WI38 (cell line): ENCODE results near the gene PIPOX.

Experiments used
- H3K4me3 ChIP-seq: 2 replicates; pipeline ENCODE4 v1.5.1; 2011; ENCODE audit warnings: low read depth, mild to moderate bottlenecking, control low read depth, low read length
- TF ChIP-seq, protein P1 (sequence below): IDR thresholded peaks from 2 replicates; pipeline ENCODE4 v1.5.1; 2012; ENCODE audit warnings: low read depth, mild to moderate bottlenecking, control low read depth, low read length

PIPOX gene

DNA sequence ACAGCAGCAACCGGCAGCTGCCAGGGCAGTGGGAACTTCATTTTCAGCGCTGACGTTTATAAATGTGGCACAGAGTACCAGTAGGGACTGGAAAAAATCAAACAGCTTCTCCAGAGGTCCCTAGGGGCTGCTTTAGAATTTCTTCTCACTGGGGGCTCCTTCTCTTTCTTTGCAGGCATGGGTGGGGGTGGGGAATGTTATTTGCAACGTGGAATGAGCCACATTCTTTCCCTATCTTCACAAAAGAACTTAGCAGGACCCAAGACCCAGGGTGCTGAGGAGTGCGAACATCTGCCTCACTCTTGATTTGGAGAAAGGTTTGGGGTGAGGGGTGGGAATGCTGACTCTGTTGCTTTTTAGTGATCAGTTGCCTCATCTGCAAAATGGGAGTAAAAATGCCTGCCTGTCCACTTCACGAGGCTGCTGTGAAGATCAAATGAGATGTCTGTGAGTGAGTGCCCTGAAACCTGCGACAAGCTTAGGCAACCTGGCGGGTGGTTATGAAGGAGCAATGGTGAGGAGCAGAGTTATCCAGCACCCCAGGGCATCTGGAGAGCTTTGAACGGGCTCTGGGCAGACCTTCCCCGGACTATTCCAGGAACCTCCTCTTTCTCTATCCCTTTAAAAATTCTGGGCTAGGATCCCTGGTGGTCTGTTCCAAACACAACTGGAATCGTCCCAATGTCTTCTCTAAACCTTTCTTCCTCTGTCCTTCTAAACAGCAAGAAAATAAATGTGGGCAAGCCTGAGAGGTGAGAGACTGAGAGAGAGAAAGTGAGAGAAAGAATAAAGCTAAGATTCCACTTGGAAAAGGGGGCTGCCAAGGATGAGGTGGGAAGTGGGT, 10.7 kb upstream of the PIPOX start:
- no peak overlapping the region for H3K4me3 ChIP-seq
- TF ChIP-seq, protein P1, sequence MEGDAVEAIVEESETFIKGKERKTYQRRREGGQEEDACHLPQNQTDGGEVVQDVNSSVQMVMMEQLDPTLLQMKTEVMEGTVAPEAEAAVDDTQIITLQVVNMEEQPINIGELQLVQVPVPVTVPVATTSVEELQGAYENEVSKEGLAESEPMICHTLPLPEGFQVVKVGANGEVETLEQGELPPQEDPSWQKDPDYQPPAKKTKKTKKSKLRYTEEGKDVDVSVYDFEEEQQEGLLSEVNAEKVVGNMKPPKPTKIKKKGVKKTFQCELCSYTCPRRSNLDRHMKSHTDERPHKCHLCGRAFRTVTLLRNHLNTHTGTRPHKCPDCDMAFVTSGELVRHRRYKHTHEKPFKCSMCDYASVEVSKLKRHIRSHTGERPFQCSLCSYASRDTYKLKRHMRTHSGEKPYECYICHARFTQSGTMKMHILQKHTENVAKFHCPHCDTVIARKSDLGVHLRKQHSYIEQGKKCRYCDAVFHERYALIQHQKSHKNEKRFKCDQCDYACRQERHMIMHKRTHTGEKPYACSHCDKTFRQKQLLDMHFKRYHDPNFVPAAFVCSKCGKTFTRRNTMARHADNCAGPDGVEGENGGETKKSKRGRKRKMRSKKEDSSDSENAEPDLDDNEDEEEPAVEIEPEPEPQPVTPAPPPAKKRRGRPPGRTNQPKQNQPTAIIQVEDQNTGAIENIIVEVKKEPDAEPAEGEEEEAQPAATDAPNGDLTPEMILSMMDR, result no peak

DNA sequence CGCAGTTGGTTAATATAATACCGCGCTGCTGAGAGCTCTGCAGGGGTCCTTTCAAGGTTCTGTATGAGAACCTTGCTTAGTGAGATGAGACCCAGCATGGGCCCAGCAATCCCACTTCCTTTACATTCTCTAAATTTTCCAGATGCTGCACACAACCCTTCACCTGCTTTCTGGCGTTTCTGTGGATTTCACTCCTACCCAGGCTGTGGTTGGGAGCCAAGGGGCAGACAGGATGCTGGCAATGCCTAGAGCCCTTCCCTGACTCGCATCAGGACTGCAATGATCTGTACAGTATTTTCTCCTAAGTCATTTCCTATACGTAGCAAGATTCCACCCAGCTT, 10.1 kb upstream of the PIPOX start:
- H3K4me3 ChIP-seq, result no peak overlapping the region
- TF ChIP-seq, protein P1, result no peak

DNA sequence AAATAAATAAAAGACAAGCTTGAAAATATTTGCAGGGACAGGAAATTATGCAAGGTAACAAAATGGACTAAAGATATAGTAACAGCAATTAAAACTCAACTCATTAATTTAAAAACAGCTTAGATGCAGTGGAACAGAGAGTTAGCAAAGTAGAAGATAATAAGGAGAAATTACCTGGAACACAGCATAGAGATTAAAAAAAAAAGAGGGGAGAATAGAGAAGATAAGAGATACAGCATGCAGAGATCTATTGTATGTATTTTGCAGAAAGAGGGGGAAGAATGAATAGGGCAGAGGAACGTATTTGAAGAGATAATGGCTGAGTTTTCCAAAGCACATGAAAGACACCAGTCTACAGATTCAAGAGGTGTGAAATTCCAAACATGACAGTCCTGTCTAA, 8.4 kb upstream of the PIPOX start:
- H3K4me3 ChIP-seq, result no peak overlapping the region
- TF ChIP-seq, protein P1, result no peak

DNA sequence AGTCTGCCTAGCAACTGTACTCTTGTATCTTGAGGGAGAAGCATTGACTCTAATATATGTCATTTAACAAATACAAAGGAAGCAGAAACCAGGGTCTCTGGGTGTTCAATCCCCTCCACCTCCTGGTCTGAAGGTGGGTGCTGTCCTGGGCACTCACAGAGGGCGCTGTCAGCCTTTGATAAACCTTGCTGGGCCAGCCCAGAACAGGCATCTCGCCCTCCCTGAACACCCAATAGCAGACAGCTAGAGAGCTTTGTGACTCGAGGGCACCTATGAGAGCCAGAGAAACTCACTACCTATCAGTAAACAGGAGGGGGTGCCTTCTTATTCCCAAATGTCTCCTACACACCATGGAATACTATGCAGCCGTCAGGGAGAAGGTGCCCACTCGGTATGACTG, 6.4 kb upstream of the PIPOX start:
- H3K4me3 ChIP-seq, result no peak overlapping the region
- TF ChIP-seq, protein P1, result no peak

DNA sequence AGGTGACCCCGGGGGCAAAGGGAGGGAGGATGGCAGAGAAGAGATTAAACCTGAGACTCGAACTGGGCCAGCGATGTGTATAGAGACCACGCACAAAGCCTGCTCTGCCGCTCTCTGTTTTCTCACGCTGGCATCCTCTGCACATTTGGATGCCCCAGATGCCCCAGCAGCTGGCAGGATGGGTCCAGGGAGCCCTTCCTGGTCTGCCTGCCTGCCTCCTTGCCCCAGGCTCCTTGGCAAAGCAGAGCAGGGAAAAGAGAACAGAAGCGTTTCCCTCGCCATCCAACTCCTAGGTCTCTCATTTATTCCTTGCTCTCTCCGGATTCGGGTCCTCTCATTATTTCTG, 5.2 kb upstream of the PIPOX start:
- TF ChIP-seq, protein P1, result no peak
- no peak overlapping the region for H3K4me3 ChIP-seq

DNA sequence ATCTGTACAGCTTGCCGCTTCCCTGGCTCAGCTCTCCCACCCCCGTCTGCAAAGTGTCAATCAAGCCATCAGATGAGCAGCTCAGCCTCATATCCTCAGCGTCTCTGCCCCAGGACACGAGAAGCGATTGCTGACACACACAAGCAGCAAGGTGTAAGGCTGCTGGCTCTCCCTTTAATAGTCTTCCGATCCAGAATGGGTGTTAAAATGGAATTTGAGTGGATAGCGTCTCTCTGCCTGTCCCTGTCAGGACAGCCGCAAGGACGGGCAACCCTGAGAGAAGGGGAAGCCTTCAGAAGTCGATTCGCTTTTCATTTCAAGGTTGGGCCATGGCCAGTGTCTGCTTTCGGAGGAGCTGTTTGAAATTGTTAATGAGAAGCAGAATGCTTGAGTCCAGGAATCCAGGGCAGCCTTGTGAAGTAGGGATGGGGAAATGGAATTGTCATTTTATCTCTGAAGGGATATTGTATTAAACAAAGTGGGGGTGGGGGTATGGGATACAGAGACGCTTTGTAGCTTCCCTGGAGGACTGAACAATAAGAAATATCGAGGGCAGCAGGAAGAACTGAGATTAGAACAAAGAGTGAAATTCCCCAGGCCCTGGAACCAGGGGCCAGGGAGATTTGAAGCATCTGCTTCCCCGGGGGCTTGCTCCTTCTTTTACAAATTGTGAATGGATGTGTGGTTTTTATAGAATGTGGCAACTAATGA, 4.7 kb upstream of the PIPOX start:
- H3K4me3 ChIP-seq, result no peak overlapping the region
- TF ChIP-seq, protein P1, result no peak
